HUDEP-2 (cell line): ENCODE measurements around the gene LIX1.
A peak's percentile ranks its signal among the peaks of the same experiment; 100 is the strongest.

Source experiments
- DNase-seq, 76 experiments: peaks; one replicate each; lab custom pipeline; 2025; ENCODE audit not compliant: unreplicated experiment in 76 of 76; lab: John Stamatoyannopoulos, UW

LIX1 gene

DNA sequence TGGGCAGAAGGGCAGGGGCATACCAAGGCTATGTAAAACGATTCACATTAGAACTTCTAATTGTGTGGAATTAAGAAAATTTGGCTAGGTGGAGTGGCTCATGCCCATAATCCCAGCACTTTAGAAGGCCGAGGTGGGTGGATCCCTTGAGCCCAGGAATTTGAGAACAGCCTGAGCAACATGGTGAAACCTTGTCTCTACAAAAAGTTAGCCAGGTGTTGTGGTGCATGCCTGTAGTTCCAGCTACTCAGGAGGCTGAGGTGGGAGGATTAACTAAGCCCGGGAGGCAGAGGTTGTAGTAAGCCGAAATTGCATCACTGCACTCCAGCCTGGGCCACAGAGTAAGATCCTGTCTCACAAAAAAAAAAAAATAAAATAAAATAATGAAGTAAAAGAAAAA lies 65.2 kb downstream of the LIX1 start:
- DNase-seq: no peak

DNA sequence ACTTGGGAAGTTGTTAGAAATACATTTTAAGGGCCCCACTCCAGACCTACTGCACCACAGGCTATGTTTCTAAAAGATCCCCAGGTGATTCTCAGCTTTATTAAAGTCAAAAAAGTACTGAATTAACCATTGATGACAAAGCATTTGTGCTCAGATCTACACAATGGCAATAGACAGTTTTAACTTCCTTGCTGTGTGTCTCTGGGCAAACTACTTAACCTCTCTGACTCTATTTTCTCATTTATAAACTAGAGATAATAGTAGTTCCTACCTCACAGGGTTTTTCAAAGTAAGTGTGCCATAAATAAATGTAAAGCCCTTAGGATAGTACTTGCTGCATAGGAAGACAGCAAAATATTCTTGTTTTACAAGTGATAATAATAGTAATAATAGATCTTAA lies 66.3 kb downstream of the LIX1 start:
- DNase-seq: no peak

DNA sequence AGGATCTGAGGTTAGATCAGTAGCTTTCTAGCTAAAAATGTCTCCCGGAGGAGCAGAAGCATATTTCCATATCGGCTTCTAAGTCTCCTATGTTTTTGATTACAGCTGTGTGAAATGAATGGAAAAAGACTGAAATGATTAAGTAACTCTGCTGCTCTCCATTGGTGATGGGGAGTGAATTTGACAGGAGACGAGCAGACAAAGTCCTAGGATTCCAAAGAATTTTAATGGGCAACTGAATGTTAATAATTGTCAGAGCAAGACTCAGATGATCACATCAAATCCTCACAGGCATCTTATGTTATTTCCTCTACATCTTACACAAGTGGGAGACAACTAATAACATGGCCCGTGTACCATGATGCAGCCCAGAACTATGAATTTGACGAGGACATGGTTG lies 66.8 kb downstream of the LIX1 start:
- DNase-seq: no peak

DNA sequence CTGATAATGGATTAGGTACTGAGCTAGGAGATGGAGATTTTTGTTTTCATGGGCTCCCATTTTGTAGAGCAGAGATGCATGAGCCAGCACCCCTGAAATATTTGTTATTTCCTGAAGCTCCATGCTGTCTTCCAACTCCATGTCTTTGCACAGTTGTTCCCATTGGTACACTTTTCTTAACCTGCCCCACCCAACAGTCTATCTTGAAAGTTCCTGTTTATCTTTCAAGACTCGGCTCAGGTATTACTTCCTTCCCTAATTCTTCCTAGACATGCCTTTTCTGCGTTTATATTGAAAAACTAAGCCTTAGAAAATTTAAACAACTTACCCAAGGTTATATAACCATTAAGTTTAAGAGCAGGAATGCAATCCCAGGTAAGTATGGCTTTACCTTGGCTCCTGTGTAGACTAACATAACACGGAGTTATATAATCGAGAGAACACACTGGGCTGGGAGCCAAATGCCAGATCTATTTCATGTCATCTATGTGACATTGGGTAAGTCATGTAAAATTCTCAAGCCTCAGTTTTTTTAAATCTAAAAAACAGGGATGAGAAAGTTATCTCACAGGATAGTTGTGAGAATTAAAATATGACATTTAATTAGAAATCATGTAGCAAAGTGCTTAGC lies 67.4 kb downstream of the LIX1 start:
- DNase-seq: no peak

DNA sequence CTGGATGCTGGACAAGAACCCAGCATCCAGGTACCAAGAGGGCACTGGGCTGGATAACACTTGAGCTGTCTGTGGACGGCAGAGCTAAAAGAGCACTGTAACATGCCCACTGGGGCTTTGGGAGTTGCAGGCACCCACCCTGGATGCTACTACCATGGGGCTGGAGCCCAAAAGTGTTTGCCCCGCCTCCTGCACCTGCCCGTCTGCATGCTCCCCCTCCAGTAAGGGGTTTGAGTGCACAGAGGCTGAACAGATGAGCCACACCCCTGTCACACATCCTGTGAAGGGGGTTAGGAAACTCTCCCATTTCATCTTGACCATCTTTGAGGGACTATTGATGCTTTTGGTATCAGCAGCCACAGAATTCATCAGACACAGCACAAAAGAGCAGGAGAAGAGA lies 69.0 kb downstream of the LIX1 start:
- DNase-seq: no peak

DNA sequence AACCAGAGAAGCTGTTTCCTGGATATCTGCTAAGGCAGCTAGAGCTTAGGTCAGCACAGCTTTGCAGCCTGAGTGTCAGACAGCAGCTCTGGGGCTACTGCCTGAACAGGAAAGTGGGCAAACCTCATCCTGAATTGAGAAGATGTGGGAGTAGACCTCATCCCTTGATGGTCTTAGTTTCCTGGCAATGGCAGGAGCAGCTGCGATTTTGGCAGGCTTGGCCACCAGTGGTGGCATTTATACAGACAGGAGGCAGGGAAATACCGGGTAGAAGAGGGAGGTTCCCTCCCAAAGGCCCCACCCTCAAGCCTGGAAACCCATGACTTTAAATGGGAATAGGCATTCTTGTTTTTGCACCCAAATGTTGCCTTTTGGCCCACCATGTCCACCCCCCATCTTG lies 69.7 kb downstream of the LIX1 start:
- no peak for DNase-seq

DNA sequence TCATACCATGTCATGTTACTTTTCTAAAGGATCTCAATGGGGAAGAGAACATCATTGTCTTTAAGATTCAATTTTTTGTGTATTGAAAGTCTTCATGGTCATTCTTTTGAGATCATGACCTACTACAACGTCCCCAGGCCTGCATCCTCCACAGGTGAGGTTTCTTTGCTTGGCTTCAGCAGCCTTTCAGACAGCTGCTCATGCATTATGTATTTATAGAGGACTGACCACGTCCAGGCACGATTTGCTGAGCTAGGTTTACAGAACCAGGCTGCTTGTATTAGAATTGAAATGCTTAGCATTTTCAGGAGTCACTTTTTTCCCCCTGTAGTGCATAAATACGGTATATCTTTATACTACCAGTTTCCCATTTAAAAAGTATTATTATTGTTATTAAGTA lies 70.4 kb downstream of the LIX1 start:
- no peak for DNase-seq

DNA sequence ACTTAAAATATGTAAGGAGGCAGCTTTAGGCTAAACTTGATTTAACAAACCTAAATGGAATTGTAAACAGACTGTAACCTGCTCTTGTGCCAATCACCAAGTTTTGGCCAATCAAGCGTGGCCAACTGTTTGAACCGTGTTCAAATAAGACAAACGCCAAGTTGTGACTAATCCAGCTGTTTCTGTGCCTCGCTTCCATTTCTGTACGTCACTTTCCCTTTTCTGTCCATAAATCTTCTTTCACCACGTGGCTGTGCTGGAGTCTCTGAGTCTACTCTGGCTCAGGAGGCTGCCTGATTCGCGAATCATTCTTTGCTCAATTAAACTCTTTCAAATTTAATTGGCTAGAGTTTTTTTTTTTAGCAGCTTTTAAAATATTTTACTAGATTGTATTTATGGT lies 71.3 kb downstream of the LIX1 start:
- no peak for DNase-seq

DNA sequence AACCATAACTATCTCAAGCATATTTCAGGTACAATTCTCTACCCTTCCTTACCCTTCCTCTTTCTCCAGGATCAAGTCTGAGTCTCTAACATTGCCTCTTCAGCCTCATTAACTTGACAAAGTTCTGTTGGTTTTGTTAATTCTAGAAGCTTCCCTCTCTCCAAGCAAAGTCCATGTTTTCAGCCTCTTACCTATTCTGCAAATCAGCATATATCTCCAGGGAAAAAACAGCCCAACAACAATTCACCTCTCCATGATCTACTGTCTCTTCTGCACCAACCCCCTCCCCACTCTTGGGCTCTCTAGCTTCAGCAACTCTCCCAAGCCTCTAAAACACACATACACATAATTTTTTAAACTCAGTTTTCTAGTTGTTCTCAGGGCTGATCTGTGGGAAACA lies 72.2 kb downstream of the LIX1 start:
- no peak for DNase-seq

DNA sequence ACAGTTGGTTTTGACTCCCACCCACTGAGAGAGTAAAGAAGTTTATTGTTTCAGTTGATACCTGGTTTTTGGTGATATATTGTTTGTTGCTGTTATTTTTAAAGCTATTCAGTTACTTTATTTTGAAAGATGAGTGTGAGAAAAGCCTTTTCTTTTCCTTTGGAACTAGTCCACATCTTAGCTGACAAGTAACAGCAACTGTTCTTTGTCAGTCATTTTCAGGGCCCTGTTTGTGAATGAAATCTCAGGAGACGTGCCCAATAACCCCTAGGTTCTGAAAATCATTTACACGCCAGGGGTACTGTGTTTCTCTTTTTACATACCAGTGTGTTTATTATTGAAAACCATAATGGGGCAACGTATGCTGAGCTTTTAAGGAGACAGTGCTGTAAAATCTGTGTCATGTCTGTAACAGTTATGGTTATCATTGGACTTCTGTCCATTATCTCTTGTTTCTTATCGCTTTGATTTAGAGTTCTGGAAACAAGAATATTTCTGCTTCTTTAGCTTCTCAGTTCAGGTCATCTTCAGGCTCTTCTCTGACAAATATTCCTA lies 75.0 kb downstream of the LIX1 start:
- DNase-seq: no peak

DNA sequence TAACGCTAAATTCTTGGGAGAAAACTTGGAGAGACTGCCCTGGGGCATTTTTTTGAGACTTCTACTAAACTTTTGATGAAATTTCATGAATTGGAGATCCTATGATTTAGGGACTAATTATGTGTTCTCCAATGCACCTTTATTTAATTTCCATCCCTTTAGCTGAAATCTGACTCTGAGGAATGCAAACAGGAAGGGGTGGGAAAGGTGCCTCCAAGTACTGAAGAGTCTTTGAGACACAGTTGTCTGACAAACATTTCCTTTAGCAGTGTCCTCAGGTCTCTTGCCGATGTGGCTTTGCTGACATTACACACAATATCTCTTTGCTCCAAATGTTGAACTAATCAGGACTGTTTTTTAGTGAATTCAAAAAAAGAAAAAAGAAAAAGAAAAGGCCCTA lies 76.9 kb downstream of the LIX1 start:
- no peak for DNase-seq

DNA sequence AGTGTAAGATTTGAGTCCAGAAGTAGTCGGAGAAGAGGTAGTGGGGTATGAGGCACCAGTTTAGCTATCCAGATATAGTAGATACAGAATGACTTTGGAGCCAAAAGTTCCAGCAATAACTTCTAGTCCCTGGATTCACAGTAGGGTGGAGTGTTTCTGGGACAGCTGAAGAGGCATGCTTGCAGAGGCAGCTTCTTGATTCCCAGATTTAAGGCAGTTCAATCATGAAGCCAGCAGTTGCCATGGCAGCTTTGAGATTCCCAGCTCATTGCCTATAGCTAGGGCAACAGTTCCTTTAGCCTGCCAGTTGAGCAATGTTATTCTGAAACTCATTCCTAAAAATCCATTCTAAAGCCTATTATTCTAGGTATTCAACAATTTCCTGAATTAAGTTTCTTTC lies 79.2 kb downstream of the LIX1 start:
- no peak for DNase-seq

DNA sequence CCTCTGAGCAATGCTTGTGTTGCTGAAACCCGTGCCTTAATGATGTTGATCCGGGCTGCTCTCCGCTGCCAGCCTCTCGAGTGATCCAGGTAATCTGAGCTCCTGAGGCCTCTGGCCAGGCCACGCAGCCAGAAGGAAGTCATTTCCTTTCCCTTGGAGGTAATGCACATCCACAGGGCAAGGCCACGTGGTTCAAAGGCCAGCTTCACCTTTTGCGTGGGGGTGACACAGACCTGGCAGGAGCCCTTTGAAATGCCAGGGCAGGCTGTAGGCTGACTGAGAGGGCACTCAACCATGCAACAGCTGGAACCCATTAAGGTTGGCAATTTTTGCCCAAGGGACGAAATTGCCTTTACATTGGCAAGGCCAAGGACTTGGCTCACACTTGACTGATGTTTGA lies 80.4 kb downstream of the LIX1 start:
- DNase-seq: no peak

DNA sequence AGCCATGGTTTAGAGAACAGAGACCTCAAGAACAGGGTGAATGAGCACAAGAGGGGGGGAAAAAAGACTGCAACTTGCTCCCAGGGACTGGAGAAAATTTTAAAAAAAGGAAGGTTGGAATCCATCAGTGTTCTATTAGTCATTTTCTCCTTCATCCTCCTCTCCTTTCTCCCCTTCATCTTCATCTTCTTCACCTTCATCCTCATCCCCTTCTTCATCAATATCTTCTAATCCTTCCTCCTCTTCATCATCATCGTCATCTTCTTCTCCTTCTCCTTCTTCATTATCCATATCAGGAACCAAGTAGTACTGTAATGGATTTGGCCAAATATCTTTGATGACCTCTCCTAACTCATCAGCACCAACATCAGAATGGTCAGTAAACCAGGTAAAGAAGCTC lies 86.1 kb downstream of the LIX1 start:
- no peak for DNase-seq

DNA sequence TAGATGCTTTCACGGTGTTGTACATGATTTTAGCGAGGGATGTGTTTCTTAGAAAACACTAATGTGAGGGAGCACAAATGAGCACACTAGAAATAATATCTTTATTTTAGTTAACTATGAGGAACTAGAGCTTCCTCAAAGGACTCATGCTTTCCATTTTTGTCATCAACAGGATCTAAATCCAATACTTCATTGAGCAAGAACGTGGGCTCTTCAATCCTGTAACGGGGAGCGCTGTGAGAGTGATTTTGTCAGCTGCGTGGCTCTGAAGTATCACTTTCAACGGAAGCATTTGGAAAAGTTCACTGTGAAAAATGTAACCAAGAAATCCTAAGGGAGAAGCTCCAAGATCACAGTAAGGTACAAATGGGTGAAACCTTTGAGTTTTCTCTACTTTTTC lies 93.2 kb downstream of the LIX1 start:
- DNase-seq: no peak

DNA sequence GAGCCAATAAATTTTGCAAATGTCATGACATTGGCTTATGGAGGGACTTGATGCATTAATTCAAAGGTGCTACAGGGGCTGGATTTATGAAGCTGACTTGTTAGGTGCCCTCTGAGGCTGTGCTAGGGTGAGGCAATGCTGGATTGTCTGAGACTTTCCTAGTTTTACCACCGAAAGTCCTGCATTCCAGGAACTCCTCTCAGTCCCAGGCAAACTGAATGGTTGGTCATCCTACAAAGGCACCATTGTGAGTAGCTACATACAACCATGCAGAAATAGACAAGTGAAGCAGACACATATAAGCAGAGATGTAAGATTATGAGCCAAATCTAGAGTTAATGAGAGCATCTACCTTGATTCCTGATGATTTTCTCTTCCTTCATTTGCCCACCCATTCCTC lies 95.3 kb downstream of the LIX1 start:
- no peak for DNase-seq

DNA sequence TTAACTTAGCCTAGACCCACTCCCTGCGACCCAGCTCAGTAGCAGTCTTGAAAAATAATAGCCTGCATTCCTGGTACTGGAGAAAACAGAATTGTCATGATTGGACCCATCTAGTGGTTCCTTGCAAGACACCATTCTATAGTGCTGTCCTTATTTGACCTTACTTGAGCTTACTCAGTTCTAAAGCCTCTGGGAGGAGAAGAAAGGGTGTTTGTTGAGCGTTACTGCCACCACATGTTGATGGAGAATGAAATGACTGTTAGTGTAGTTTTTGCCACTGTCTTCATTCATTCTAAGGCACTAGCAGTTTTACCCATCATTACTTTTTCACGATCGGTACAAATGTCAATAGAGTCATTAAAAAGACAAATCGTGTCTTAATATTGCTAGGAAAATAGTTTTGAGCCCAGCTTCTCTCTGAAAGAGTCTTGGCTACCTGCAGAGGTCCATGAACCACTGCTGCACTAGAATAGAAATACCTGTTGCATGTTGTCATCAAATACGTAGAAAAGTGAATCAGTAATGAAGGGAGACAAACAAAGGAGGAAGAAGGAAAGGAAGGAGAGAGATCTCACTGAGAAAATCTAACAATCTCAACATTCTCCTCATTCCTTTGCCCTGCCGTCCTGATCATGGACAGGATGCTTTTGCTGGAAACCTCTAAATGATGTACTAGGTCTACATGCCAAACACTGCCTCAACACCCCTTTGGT lies 96.0 kb downstream of the LIX1 start:
- peak in 4 of 76 experiments; percentile 1 to 15 (median 6) for DNase-seq

DNA sequence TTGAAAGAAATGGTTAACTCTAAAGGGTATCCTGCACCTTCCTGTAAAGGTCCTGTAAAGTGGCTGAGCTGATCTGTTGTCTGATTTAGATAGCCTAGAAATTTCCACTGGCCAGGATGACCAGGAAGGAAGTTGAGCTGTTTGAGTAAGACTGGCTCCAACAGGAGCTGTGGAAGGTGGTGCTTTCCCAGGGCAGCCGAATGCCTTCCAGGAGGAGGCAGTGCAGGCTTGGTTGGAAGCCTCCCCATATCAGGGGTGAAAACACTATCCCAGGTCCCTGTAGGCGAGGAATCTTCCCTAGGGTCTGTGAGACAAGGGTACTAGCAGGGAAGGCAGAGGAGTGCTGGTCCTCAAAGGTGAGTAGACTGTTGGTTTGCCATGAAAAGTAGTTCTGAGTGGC lies 98.4 kb downstream of the LIX1 start:
- no peak for DNase-seq

DNA sequence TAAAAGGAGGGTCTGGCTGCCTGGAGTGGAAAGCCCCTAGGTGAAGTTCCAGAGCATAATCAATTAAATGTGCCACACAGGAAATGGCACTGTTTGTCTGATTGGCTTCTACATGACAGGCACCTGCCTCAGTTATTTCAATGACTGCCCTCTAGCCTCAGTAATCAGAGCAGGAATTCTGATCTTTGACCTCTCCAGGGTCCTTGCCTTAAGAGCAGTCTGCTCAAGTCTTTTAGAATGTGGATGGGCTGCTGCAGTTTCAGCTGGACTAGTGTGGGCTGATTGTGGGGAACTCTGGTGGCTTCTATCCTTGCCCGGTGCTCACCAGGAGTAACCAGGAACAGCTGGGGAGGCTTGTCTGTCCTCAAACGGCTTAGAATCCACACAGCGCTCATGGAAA lies 98.9 kb downstream of the LIX1 start:
- no peak for DNase-seq

DNA sequence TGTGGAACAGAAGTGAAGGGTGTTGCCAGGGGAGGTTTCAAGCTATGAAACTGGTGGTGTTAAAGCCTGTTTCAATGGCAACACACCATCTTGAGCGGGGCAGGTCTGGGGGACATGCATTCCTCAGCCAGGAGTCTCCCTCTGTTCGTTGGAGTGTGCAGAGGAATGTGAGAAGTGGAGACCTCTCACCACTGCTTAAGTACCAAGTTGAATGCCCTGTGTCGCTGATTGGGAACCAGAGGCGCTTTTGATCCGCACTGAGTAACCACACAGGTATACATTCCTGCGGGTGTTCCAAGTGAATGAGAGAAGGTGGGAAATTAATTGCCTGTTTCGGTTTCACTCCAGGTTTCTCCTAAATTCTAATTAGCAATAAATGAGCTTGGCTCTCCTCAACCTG lies 99.4 kb downstream of the LIX1 start:
- no peak for DNase-seq
